ENCODE measurements around the gene ARRDC2. TPM values are rescaled to one million over a fixed set of nuclear protein-coding genes. Genes with fewer than 3 reads are reported as not detected.
"Not testable (repeated sequence)": the region's sequence is repeated elsewhere in the genome, so short reads cannot be mapped to it uniquely, and the experiment has no call there.

ARRDC2 gene
- total and polyA plus RNA-seq, 4 donors, result 40.6 to 104 (median 71.5) TPM

- Histone ChIP-seq H3K4me3 (ENCODE audit: low read length in 2 of 2) (no peak overlapping the region), H3K36me3 (ENCODE audit: control insufficient read depth in 1 of 2, insufficient read depth in 2 of 2, low read length in 1 of 2) (no peaks in the 10 kb centered on the region), H3K27me3 (ENCODE audit: control insufficient read depth in 1 of 2, insufficient read depth in 2 of 2, low read length in 1 of 2) (no peaks in the 10 kb centered on the region), H3K9me3 (ENCODE audit: control insufficient read depth, low read length) (no peaks in the 10 kb centered on the region), H3K4me1 (ENCODE audit: control insufficient read depth in 1 of 2, insufficient read depth in 2 of 2, low read length in 2 of 2) (no peaks in the 10 kb centered on the region), H3K27ac (ENCODE audit: low read depth in 1 of 2, low read length in 2 of 2) (no peak overlapping the region)
- WGBS, 2 donors, result 71 to 72% methylated on average over 17 of the region's 17 CpGs
- no peak for DNase-seq
- intact Hi-C loops (cut with DNase I), result no loop called here
- ATAC-seq (ENCODE audit: low FRiP score), result no peak
These were observed 22.7 kb upstream of the ARRDC2 start for GRCh38 chr19:17985037-17985818.

- intact Hi-C loops (cut with DNase I); H3K4me1 ChIP-seq (ENCODE audit: control insufficient read depth in 1 of 2, insufficient read depth in 2 of 2, low read length in 2 of 2); DNase-seq; H3K4me3 ChIP-seq (ENCODE audit: low read length in 2 of 2); H3K36me3 ChIP-seq (ENCODE audit: control insufficient read depth in 1 of 2, insufficient read depth in 2 of 2, low read length in 1 of 2); H3K27ac ChIP-seq (ENCODE audit: low read depth in 1 of 2, low read length in 2 of 2); ATAC-seq (ENCODE audit: low FRiP score); H3K9me3 ChIP-seq (ENCODE audit: control insufficient read depth, low read length); H3K27me3 ChIP-seq (ENCODE audit: control insufficient read depth in 1 of 2, insufficient read depth in 2 of 2, low read length in 1 of 2): not testable (repeated sequence)
- WGBS, 2 donors, result 70 to 74% methylated on average over 8 of the region's 8 CpGs
These were observed 21.4 kb upstream of the ARRDC2 start for GRCh38 chr19:17986569-17986968.

GRCh38 chr19:17988161-17988560 lies 19.8 kb upstream of the ARRDC2 start:
- Histone ChIP-seq H3K27ac (ENCODE audit: low read depth in 1 of 2, low read length in 2 of 2) (no peak overlapping the region), H3K9me3 (ENCODE audit: control insufficient read depth, low read length) (no peaks in the 10 kb centered on the region), H3K4me3 (ENCODE audit: low read length in 2 of 2) (no peak overlapping the region), H3K4me1 (ENCODE audit: control insufficient read depth in 1 of 2, insufficient read depth in 2 of 2, low read length in 2 of 2) (no peaks in the 10 kb centered on the region), H3K36me3 (ENCODE audit: control insufficient read depth in 1 of 2, insufficient read depth in 2 of 2, low read length in 1 of 2) (no peaks in the 10 kb centered on the region), H3K27me3 (ENCODE audit: control insufficient read depth in 1 of 2, insufficient read depth in 2 of 2, low read length in 1 of 2) (no peaks in the 10 kb centered on the region)
- DNase-seq (no peak), ATAC-seq (ENCODE audit: low FRiP score) (no peak)
- intact Hi-C loops (cut with DNase I), result no loop called here
- 87 to 90% methylated on average over 13 of the region's 13 CpGs for WGBS, 2 donors

- ATAC-seq (ENCODE audit: low FRiP score), result no peak
- H3K4me1 ChIP-seq (ENCODE audit: control insufficient read depth in 1 of 2, insufficient read depth in 2 of 2, low read length in 2 of 2), result no peaks in the 10 kb centered on the region
- no peak overlapping the region for H3K27ac ChIP-seq (ENCODE audit: low read depth in 1 of 2, low read length in 2 of 2)
- 85 to 86% methylated on average over 16 of the region's 16 CpGs for WGBS, 2 donors
- H3K9me3 ChIP-seq (ENCODE audit: control insufficient read depth, low read length), result no peaks in the 10 kb centered on the region
- intact Hi-C loops (cut with DNase I), result no loop called here
- H3K4me3 ChIP-seq (ENCODE audit: low read length in 2 of 2), result no peak overlapping the region
- H3K36me3 ChIP-seq (ENCODE audit: control insufficient read depth in 1 of 2, insufficient read depth in 2 of 2, low read length in 1 of 2), result no peaks in the 10 kb centered on the region
- DNase-seq, result no peak
- no peaks in the 10 kb centered on the region for H3K27me3 ChIP-seq (ENCODE audit: control insufficient read depth in 1 of 2, insufficient read depth in 2 of 2, low read length in 1 of 2)
These were observed 18.4 kb upstream of the ARRDC2 start for GRCh38 chr19:17989425-17990094.

GRCh38 chr19:17993076-17993813 lies 14.7 kb upstream of the ARRDC2 start:
- H3K27ac ChIP-seq (ENCODE audit: low read depth in 1 of 2, low read length in 2 of 2), result no peak overlapping the region
- H3K4me3 ChIP-seq (ENCODE audit: low read length in 2 of 2), result no peak overlapping the region
- DNase-seq (no peak), ATAC-seq (ENCODE audit: low FRiP score) (no peak)
- no peaks in the 10 kb centered on the region for H3K4me1 ChIP-seq (ENCODE audit: control insufficient read depth in 1 of 2, insufficient read depth in 2 of 2, low read length in 2 of 2)
- 73 to 74% methylated on average over 25 to 27 of the region's 27 CpGs for WGBS, 2 donors
- intact Hi-C loops (cut with DNase I), result no loop called here
- no peaks in the 10 kb centered on the region for H3K9me3 ChIP-seq (ENCODE audit: control insufficient read depth, low read length)
- H3K36me3 ChIP-seq (ENCODE audit: control insufficient read depth in 1 of 2, insufficient read depth in 2 of 2, low read length in 1 of 2), result no peaks in the 10 kb centered on the region
- H3K27me3 ChIP-seq (ENCODE audit: control insufficient read depth in 1 of 2, insufficient read depth in 2 of 2, low read length in 1 of 2), result no peaks in the 10 kb centered on the region

GRCh38 chr19:17996826-17997316 lies 11.1 kb upstream of the ARRDC2 start:
- no peaks in the 10 kb centered on the region for H3K36me3 ChIP-seq (ENCODE audit: control insufficient read depth in 1 of 2, insufficient read depth in 2 of 2, low read length in 1 of 2)
- H3K4me1 ChIP-seq (ENCODE audit: control insufficient read depth in 1 of 2, insufficient read depth in 2 of 2, low read length in 2 of 2), result no peaks in the 10 kb centered on the region
- intact Hi-C loops (cut with DNase I), result loop anchor here (1.0 to 5.0 kb wide), 5 partner anchors 50 to 138 kb away; partner anchors contain the start of gene RPL18A (in 1 of the 2)
- no peaks in the 10 kb centered on the region for H3K27me3 ChIP-seq (ENCODE audit: control insufficient read depth in 1 of 2, insufficient read depth in 2 of 2, low read length in 1 of 2)
- DNase-seq, result peak; percentile 91 to 96
- ATAC-seq (ENCODE audit: low FRiP score), result peak; percentile 88
- no peak overlapping the region for H3K27ac ChIP-seq (ENCODE audit: low read depth in 1 of 2, low read length in 2 of 2)
- H3K4me3 ChIP-seq (ENCODE audit: low read length in 2 of 2), result no peak overlapping the region
- no peaks in the 10 kb centered on the region for H3K9me3 ChIP-seq (ENCODE audit: control insufficient read depth, low read length)
- 8 to 19% methylated on average over 8 to 15 of the region's 15 CpGs for WGBS, 2 donors

- H3K9me3 ChIP-seq (ENCODE audit: control insufficient read depth, low read length), result no peaks in the 10 kb centered on the region
- no peaks in the 10 kb centered on the region for H3K4me1 ChIP-seq (ENCODE audit: control insufficient read depth in 1 of 2, insufficient read depth in 2 of 2, low read length in 2 of 2)
- no peaks in the 10 kb centered on the region for H3K27me3 ChIP-seq (ENCODE audit: control insufficient read depth in 1 of 2, insufficient read depth in 2 of 2, low read length in 1 of 2)
- H3K36me3 ChIP-seq (ENCODE audit: control insufficient read depth in 1 of 2, insufficient read depth in 2 of 2, low read length in 1 of 2), result no peaks in the 10 kb centered on the region
- WGBS, 2 donors, result 61 to 71% methylated on average over 39 to 41 of the region's 41 CpGs
- H3K4me3 ChIP-seq (ENCODE audit: low read length in 2 of 2), result no peak overlapping the region
- H3K27ac ChIP-seq (ENCODE audit: low read depth in 1 of 2, low read length in 2 of 2), result no peak overlapping the region
- ATAC-seq (ENCODE audit: low FRiP score) (no peak), DNase-seq (peak in 1 of 2 donors; percentile 62)
- intact Hi-C loops (cut with DNase I), result loop anchor here (1.0 to 5.0 kb wide), 5 partner anchors 51 to 139 kb away; partner anchors contain the start of gene RPL18A (in 1 of the 2)
These were observed 9.8 kb upstream of the ARRDC2 start for GRCh38 chr19:17997969-17998826.

GRCh38 chr19:17998827-17999150 lies 9.2 kb upstream of the ARRDC2 start:
- H3K27ac ChIP-seq (ENCODE audit: low read depth in 1 of 2, low read length in 2 of 2), result no peak overlapping the region

More at GRCh38 chr19:17998827-17999150, 9.2 kb upstream of the ARRDC2 start:
- intact Hi-C loops (cut with DNase I), result loop anchor here in 1 of 2 donors (5.0 kb wide), 1 partner anchor 136 kb away; no protein-coding TSS in a partner anchor
- H3K4me3 ChIP-seq (ENCODE audit: low read length in 2 of 2), result no peak overlapping the region
- H3K36me3 ChIP-seq (ENCODE audit: control insufficient read depth in 1 of 2, insufficient read depth in 2 of 2, low read length in 1 of 2), result no peaks in the 10 kb centered on the region
- 83 to 90% methylated on average over 5 of the region's 5 CpGs for WGBS, 2 donors
- no peaks in the 10 kb centered on the region for H3K9me3 ChIP-seq (ENCODE audit: control insufficient read depth, low read length)
- H3K27me3 ChIP-seq (ENCODE audit: control insufficient read depth in 1 of 2, insufficient read depth in 2 of 2, low read length in 1 of 2), result no peaks in the 10 kb centered on the region
- DNase-seq (no peak), ATAC-seq (ENCODE audit: low FRiP score) (no peak)
- no peaks in the 10 kb centered on the region for H3K4me1 ChIP-seq (ENCODE audit: control insufficient read depth in 1 of 2, insufficient read depth in 2 of 2, low read length in 2 of 2)

Measured in aorta (tissue), 5 donors.